Progenitor cell of endocrine pancreas (in vitro differentiated cells): Measurements from ENCODE around the gene AGTR1. TPM values are rescaled to one million over a fixed set of nuclear protein-coding genes. Genes with fewer than 3 reads are reported as not detected.

Experiments
- DNase-seq: peaks from one replicate; pipeline ENCODE4 v3.0.0; 2021; ENCODE audit warnings: low spot score; ENCODE audit not compliant: unreplicated experiment
- H3K27ac Mint-ChIP-seq: 2 replicates; pipeline ENCODE4 v1.8.0; 2021; ENCODE audit warnings: mild to moderate bottlenecking, moderate library complexity, mixed read lengths
- H3K27me3 Mint-ChIP-seq: 2 replicates; pipeline ENCODE4 v1.8.0; 2021; ENCODE audit warnings: mixed read lengths
- H3K36me3 Mint-ChIP-seq: 2 replicates; pipeline ENCODE4 v1.8.0; 2022; ENCODE audit warnings: mixed read lengths; ENCODE audit not compliant: insufficient read depth
- H3K4me1 Mint-ChIP-seq: 2 replicates; pipeline ENCODE4 v1.8.0; 2021; ENCODE audit warnings: low read depth, mixed read lengths
- H3K4me3 Mint-ChIP-seq: 2 replicates; pipeline ENCODE4 v1.8.0; 2021; ENCODE audit warnings: low read depth, mild to moderate bottlenecking, moderate library complexity, mixed read lengths
- H3K9me3 Mint-ChIP-seq: 2 replicates; pipeline ENCODE4 v1.8.0; 2021; ENCODE audit warnings: low read depth, mixed read lengths
- CTCF ChIP-seq: fragments of 200-600 bp; sonication (generic); IDR thresholded peaks from one replicate; pipeline ENCODE4 v1.5.0; 2021; ENCODE audit warnings: antibody characterized with exemption, mild to moderate bottlenecking; ENCODE audit not compliant: unreplicated experiment
- total RNA-seq: library from RNA; stranded (reverse); gene quantifications from 2 replicates; pipeline ENCODE4 v1.2.1, GENCODE V29; 2021

The AGTR1 gene
- total RNA-seq, 1 donor from 2014 or later, result 8.2 TPM

- no peak for TF ChIP-seq CTCF
- Mint-ChIP-seq H3K27ac (no peak overlapping the region), H3K9me3 (no peaks in the 10 kb centered on the region), H3K4me3 (no peak overlapping the region), H3K36me3 (no peaks in the 10 kb centered on the region), H3K4me1 (peaks cover 6% of the 10 kb centered on the region), H3K27me3 (no peaks in the 10 kb centered on the region)
- no peak for DNase-seq
These were observed 94.8 kb downstream of the AGTR1 start for GRCh38 chr3:148792516-148792915.

Other genes starting within 250 kb of the AGTR1 start
- not detected in 2 replicates for gene CPB1, start 129.9 kb downstream of the AGTR1 start, total RNA-seq
- gene CPA3, start 167.4 kb downstream of the AGTR1 start, total RNA-seq, result not detected in 2 replicates